Left lobe of liver (tissue), 2 donors: ENCODE data around the gene RPS6KA2. TPM values are rescaled to one million over a fixed set of nuclear protein-coding genes. Genes with fewer than 3 reads are reported as not detected.

Source experiments
- ATAC-seq: fragments of 200-7000 bp; cut with Tn5 transposase; one replicate; pipeline ENCODE4 v1.9.1; 2020; ENCODE audit warnings: mild to moderate bottlenecking, moderate library complexity
- DNase-seq: peaks from one replicate; pipeline ENCODE4 v3.0.0-alpha.2; 2020; ENCODE audit warnings: low spot score
- total RNA-seq: library from RNA; stranded (reverse); gene quantifications from one replicate; pipeline ENCODE4 v1.2.1, GENCODE V29; 2021
- donor health status: DM: no; HTN: no; CAD: no; lungs with moderate emphysema.
- donor health status: DM: no; HTN: yes; CAD: no.

The RPS6KA2 gene
- total RNA-seq, 1 donor from 2014 or later, result 12.4 TPM

GRCh38 chr6:166436195-166437139, 190.6 kb downstream of the RPS6KA2 start:
- ATAC-seq, result no peak
- DNase-seq, result no peak

- peak; percentile 15 for ATAC-seq
- no peak for DNase-seq
Measured at GRCh38 chr6:166435574-166435973, 191.5 kb downstream of the RPS6KA2 start.

- ATAC-seq (no peak), DNase-seq (no peak)
Measured at GRCh38 chr6:166434336-166434735, 192.7 kb downstream of the RPS6KA2 start.

- ATAC-seq (no peak), DNase-seq (no peak)
Measured at GRCh38 chr6:166433096-166433495, 194.0 kb downstream of the RPS6KA2 start.

- ATAC-seq (no peak), DNase-seq (no peak)
Measured at GRCh38 chr6:166430269-166430668, 196.8 kb downstream of the RPS6KA2 start.

- ATAC-seq, result no peak
- no peak for DNase-seq
Measured at GRCh38 chr6:166424431-166424830, 202.6 kb downstream of the RPS6KA2 start.

GRCh38 chr6:166423781-166424180, 203.3 kb downstream of the RPS6KA2 start:
- ATAC-seq, result no peak

GRCh38 chr6:166423051-166423745, 203.9 kb downstream of the RPS6KA2 start:
- no peak for ATAC-seq
- DNase-seq, result no peak

More at GRCh38 chr6:166423781-166424180, 203.3 kb downstream of the RPS6KA2 start:
- no peak for DNase-seq

- ATAC-seq (no peak), DNase-seq (no peak)
Measured at GRCh38 chr6:166422201-166422940, 204.7 kb downstream of the RPS6KA2 start.

- DNase-seq (no peak), ATAC-seq (peak; percentile 89)
Measured at GRCh38 chr6:166420351-166420750, 206.7 kb downstream of the RPS6KA2 start.

- no peak for DNase-seq
- no peak for ATAC-seq
Measured at GRCh38 chr6:166419717-166420116, 207.3 kb downstream of the RPS6KA2 start.

GRCh38 chr6:166419286-166419685, 207.8 kb downstream of the RPS6KA2 start:
- ATAC-seq, result no peak
- no peak for DNase-seq

GRCh38 chr6:166418691-166419143, 208.3 kb downstream of the RPS6KA2 start:
- peak; percentile 78 for ATAC-seq
- DNase-seq, result no peak

- DNase-seq, result no peak
- no peak for ATAC-seq
Measured at GRCh38 chr6:166417285-166417691, 209.8 kb downstream of the RPS6KA2 start.

GRCh38 chr6:166415833-166416347, 211.2 kb downstream of the RPS6KA2 start:
- DNase-seq (no peak), ATAC-seq (no peak)

- DNase-seq (no peak), ATAC-seq (no peak)
Measured at GRCh38 chr6:166415306-166415705, 211.7 kb downstream of the RPS6KA2 start.

- ATAC-seq (no peak), DNase-seq (no peak)
Measured at GRCh38 chr6:166413491-166413951, 213.5 kb downstream of the RPS6KA2 start.

GRCh38 chr6:166412911-166413384, 214.1 kb downstream of the RPS6KA2 start:
- ATAC-seq (no peak), DNase-seq (no peak)

- ATAC-seq, result no peak
- no peak for DNase-seq
Measured at GRCh38 chr6:166412156-166412910, 214.7 kb downstream of the RPS6KA2 start.

GRCh38 chr6:166411721-166412151, 215.3 kb downstream of the RPS6KA2 start:
- DNase-seq, result no peak
- no peak for ATAC-seq
